Brain pericyte (primary cell): Measurements from ENCODE around the gene DGKD.
"Not testable (repeated sequence)": the region's sequence is repeated elsewhere in the genome, so short reads cannot be mapped to it uniquely, and the experiment has no call there.

Experiments
- DNase-seq: peaks from one replicate; pipeline ENCODE4 v3.0.0-alpha.2; 2012; ENCODE audit warnings: low read depth, low spot score

DGKD gene

GRCh38 chr2:233353769-233354499 is at the start of gene DGKD:
TSS of gene DGKD (plus strand) at chr2:233354494. CDS start at chr2:233354519, 25 bp downstream.
- DNase-seq: no peak

GRCh38 chr2:233307565-233307964 is 46.7 kb upstream of the DGKD start, which contains the start of gene SAG:
TSS of gene SAG (plus strand) at chr2:233307816. CDS start at chr2:233309190, 1,374 bp downstream.
- no peak for DNase-seq

GRCh38 chr2:233311241-233311926 is 42.9 kb upstream of the DGKD start:
- DNase-seq: no peak

GRCh38 chr2:233312874-233313273 is 41.4 kb upstream of the DGKD start:
- no peak for DNase-seq

- no peak for DNase-seq
Measured at GRCh38 chr2:233314180-233314925, 39.9 kb upstream of the DGKD start.

- no peak for DNase-seq
Measured at GRCh38 chr2:233317196-233317943, 36.9 kb upstream of the DGKD start.

- DNase-seq: no peak
Measured at GRCh38 chr2:233319256-233319655, 35.0 kb upstream of the DGKD start.

GRCh38 chr2:233320470-233320869 is 33.8 kb upstream of the DGKD start:
- DNase-seq: no peak

- DNase-seq: no peak
Measured at GRCh38 chr2:233321166-233321565, 33.1 kb upstream of the DGKD start.

GRCh38 chr2:233323851-233324250 is 30.4 kb upstream of the DGKD start:
- DNase-seq: no peak

- no peak for DNase-seq
Measured at GRCh38 chr2:233325256-233325655, 29.0 kb upstream of the DGKD start.

- DNase-seq: no peak
Measured at GRCh38 chr2:233325814-233326213, 28.5 kb upstream of the DGKD start.

GRCh38 chr2:233326500-233326899 is 27.8 kb upstream of the DGKD start:
- DNase-seq: no peak

GRCh38 chr2:233328922-233329321 is 25.4 kb upstream of the DGKD start:
- no peak for DNase-seq

GRCh38 chr2:233329489-233330135 is 24.7 kb upstream of the DGKD start:
- DNase-seq: no peak

- DNase-seq: no peak
Measured at GRCh38 chr2:233331536-233331935, 22.8 kb upstream of the DGKD start.

- DNase-seq: no peak
Measured at GRCh38 chr2:233332125-233332524, 22.2 kb upstream of the DGKD start.

GRCh38 chr2:233334915-233335314 is 19.4 kb upstream of the DGKD start:
- no peak for DNase-seq

- DNase-seq: not testable (repeated sequence)
Measured at GRCh38 chr2:233336091-233336490, 18.2 kb upstream of the DGKD start.

- no peak for DNase-seq
Measured at GRCh38 chr2:233336541-233336940, 17.8 kb upstream of the DGKD start.

GRCh38 chr2:233338046-233338445 is 16.2 kb upstream of the DGKD start:
- DNase-seq: no peak
